CD4-positive, alpha-beta T cell treated with Interleukin-15 for 1 hour (primary cell): Measurements from ENCODE around the gene FBLN7.
"Not testable (repeated sequence)": the region's sequence is repeated elsewhere in the genome, so short reads cannot be mapped to it uniquely, and the experiment has no call there.

Experiments used
- DNase-seq: peaks from one replicate; pipeline ENCODE4 v3.0.0-alpha.2; 2020

Gene FBLN7, protein sequence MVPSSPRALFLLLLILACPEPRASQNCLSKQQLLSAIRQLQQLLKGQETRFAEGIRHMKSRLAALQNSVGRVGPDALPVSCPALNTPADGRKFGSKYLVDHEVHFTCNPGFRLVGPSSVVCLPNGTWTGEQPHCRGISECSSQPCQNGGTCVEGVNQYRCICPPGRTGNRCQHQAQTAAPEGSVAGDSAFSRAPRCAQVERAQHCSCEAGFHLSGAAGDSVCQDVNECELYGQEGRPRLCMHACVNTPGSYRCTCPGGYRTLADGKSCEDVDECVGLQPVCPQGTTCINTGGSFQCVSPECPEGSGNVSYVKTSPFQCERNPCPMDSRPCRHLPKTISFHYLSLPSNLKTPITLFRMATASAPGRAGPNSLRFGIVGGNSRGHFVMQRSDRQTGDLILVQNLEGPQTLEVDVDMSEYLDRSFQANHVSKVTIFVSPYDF

DNA sequence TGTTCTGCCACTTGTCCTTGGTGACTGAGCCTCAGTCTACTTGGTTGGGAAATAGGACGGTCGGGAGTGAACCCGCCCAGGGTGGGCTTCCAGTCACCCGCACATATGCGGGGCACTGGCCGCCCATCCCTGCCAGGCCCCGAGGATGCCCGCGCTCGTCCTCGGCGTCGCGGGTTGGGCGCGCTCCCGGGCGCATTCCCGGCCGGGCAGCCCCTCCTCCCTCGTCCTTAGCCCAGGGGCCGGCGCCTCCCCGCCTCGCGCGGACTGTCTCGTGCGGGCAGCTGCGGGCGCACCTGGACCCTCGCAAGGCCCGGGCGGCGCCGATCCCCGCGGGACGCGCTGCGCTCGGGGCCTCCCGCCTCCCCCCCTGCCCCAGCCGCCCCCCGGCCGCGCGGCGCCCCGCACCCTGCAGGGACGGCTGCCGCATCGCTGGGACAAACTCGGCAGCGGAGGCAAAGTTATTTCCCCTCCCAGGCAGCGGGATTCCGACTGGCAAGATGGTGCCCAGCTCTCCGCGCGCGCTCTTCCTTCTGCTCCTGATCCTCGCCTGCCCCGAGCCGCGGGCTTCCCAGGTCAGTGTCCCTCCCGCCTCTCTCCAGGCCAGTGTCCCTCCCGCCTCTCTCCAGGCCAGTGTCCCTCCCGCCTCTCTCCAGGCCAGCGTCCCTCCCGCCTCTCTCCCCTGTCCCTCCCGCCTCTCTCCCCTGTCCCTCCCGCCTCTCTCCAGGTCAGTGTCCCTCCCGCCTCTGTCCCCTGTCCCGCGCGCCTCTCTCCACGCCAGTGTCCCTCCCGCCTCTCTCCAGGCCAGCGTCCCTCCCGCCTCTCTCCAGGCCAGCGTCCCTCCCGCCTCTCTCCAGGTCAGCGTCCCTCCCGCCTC, at the start of gene FBLN7:
Gene FBLN7 (plus strand): TSS at position 227 of the 874 bp plus-strand sequence. CDS start 271 bp downstream, at position 498.
- DNase-seq: no peak

DNA sequence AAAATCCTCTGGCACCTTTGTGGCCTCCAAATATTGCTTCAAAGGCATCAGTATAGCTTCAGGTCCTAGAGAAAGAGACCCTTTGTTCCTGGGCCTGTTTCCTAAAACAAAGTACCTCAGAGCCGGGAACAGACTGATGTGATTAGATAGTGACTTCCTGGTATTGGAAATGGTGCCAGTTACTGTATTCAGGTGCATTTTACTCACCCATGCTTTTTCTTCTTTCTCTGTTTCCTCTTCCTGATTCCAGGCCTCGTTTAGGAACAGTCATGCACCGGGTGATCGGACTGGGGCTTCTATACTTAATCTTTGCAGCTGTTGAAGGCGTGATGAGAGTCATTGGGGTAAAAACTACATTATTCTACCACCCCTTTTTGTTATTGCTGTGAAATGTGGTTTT, 48.8 kb upstream of the FBLN7 start:
- no peak for DNase-seq

DNA sequence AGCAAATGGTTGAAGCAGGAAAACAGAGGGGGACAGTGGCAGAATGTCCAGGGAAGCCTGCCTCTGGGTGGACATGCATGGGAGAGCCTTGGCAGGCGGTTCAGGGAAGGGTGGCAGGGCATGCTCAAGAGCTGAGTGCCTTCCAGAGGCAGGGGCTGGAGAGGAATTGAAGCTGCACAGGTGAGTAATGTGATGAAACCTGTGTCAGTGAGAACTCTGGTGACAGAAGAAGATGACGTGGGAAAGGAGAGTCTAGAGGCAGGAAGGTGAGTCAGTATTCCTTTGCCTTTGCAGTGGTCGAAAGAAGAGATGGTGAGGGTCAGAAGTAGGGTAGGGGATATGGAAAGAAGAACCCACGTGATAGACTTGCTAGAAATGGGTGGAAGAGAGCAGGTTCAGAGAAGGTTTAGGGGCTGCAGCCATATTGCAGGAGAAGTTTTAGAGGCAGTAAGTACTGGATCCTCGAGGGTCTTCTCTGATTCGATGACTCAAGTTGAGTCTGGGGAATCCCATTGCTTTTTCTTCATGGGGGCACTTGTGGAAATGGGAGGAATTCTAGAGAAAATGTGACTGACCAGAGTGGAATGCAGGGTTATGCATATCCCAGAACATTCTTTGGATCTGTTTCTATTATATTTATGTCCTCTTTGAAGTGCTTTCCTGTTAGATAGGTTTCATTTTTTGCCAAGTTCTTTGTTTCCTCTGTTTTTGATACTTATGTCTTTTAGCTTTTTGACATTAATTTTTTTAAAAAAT, 45.7 kb upstream of the FBLN7 start:
- DNase-seq: no peak

DNA sequence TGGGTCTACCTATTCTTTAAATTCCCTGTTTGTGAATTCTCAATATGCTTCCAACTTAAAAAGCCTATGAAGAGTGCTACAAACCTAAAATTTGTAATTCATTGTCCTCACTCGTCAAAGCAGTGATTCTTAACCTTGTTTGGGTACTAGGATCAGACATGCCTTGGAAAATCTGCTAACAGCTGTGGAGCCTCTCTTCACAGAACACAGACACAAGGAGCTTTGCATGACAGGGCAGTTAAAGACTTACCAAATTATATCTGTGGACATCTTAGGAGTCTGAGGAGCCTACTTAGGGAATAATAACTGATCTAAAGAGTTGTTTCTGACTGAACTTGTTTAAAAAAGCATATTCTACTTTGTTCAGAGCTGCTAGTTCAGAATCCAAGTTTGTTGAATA, 45.0 kb upstream of the FBLN7 start:
- no peak for DNase-seq

DNA sequence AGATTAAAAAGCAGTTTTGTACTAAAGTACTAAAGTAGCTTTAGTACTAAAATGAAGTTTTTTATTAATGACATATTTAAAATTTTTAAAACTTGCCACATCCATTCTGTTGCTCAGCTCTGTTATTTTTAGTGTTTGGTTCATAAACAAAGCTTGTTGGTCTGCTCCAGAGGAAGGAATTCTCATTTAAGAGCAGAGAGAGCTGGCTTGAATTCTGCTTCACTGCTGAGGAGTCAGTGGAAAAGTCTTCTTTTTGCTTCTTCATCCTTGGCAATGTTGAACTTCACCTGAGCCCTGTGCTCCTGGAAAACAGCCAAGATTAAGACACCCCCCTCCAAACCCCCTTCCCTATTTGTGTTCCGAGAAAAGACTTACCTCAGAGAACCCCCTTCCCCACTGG, 42.5 kb upstream of the FBLN7 start:
- no peak for DNase-seq

DNA sequence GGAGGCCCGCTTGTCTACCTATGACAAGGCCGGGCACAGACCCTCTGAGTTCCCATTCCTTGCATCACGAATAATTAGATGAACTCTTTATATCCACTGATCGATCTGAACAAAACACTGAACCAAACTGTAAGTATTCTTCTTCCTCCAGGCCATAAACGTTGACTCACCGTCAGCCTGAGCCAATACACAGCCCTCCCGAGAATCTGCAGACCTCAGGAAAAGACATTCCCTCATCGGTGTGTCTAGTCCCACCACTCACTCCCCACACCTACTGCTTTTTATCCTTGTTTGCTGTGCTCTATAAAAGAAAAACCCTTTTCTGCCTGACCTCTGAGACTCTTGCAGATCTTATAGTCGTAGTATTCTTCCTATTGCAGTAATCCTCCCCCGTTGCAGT, 42.1 kb upstream of the FBLN7 start:
- no peak for DNase-seq

DNA sequence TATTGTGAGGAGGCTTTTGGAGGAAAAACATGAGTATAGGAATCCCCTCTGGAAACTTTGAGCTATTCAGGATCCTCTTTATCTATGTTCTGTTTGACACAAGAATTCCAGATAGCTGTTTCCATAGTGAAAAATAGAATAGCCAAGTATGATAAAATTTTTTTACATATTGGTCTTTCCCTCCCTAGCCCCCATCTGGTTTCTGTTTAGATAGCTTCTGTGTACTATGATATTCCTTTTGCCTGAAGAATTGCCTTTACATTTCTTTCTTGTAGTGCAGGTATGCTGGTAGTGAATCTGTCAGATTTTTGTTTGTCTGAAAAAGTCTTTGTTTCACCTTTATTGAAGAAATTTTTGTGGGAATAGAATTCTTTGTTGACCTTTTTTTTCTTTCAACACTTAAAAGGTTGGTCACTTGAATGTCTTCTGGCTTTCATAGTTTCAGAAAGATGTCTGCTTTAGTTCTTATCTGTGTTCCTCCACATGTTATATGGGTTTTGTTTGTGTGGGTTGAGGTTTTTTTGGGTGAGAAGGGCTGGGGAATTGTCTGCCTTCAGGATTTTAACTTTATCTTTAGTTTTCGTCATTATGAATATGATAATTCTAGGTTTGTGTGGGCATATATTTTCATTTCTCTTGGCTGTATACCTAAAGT, 29.9 kb upstream of the FBLN7 start:
- no peak for DNase-seq

DNA sequence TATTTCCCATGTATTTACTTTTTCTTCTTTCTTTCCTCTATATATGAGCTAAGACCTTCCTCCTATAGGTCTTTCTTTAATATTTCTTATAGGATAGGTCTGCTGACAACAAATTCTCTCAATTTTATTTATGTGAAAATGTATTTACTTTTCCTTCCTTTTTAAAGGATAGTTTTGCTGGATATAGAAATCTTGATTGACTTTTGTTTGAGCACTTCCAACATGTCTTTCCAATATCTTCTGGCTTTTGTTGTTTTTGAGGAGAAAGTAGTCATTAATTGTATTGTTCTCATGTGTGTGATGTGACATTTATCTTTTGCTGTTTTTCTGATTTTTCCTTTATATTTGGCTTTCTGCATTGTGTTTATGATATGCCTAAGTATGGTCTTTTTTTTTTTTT, 28.9 kb upstream of the FBLN7 start:
- DNase-seq: no peak

DNA sequence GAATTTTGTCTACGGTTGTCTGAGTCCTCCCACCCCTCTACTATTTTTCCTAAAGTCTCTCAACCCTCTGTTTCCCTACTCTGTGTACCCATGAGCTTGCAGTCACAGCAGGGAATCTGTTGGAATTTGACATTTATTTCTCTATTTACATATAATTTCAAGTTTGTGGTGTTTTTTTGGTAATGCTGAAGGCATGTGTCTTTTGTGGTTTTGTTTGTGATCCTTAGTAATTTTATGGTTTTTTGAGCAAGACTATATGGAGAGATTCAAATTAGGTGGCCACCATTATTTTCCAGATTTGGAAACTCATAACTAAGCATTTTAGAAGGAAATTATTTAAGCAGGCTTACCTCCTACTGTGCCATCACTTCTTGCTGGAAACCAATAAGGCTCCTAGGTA, 27.2 kb upstream of the FBLN7 start:
- no peak for DNase-seq

DNA sequence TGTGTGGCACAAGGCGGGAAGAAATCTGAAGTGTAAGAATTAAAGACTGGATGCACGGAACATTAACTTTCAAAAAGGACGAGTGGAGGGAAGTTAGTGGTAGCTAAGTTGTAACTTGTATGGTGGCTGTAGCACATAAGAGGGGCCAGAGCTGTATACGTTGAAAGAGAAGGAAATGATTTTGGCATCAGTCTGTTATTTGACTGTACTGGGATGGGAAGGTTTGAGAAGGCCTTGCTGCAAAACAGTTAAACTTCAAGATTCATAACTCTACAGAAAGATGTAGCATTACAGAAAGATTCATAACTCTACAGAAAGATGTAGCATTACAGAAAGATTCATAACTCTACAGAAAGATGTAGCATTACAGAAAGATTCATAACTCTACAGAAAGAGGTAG, 24.8 kb upstream of the FBLN7 start:
- DNase-seq: not testable (repeated sequence)

DNA sequence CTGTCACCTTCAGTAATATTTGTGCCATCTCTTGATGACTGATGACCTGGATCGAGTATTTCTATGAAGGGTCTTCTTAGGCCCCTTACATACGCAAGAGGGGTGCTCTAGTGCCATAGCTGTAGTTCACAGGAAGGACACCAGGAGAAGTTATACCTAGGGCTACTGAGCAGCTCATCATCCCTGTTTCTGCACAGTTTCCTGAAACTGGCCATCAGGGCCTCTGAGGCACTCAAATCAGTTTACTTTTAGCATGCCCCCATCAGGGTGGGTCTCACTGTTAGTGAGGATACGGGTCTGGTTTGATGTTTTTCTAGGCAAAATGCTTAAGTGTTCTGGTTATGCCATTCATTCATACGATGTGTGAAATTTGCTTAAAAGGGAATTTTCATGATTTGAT, 20.0 kb upstream of the FBLN7 start:
- DNase-seq: no peak

DNA sequence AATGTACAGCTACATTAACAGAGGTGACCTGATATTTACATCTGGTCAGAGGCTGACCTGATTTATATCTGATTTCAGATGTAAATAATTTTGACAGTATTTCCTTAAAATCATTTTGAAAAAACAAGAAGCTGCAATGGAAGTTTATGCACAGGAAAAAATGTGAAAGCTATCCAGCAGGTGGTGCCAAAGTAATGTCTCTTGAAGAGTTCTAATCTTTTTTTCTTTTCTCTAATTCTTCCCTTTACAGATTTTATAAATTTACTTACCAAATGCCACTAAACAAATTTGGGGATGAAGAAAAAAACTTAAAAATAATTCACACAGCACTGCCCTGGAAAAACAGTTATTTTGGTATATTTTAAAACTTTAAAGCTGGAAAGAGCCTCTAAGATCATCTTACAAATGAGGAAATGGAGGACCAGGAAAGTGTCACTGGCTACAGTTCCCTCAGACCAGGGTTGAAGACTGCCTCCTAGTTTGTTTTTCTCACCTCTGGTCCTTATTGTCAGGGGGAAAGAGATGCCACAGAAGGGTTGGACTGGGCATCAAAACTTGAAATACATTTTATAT, 16.4 kb upstream of the FBLN7 start:
- no peak for DNase-seq

DNA sequence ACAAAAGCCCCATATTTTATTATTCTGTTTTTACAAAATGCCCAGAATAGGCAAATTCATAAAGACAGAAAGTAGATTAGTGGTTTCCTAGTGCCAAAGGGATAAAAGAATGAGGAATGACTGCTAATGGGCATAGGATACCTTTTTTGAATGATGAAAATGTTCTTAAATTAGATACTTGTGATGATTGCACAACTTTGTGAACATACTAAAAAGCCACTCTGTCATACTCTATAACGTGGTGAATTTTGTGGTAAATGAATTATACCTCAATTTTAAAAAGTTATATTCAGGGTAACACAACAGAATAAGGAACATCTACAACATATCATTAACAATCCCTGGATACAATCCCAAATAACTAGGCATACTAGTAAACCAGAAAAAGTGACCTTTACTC, 9.1 kb upstream of the FBLN7 start:
- DNase-seq: no peak

DNA sequence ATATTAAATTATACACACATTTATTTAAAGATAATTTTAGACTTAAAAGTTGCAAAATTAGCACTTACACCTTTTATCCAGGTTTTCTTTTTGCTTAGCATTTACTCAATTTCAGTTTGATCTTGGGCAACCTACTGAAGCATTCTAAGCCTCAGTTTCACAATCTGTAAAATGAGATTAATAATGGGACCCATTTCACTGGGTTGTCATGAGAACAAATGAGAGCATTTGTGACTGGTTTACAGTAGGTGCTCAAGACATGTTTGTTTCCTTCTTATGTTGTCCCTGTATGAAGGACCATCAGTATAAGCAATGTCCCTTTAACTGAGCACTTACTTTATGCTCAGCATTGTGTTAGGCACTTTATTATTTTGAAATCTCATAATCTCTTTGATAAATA, 4.8 kb upstream of the FBLN7 start:
- no peak for DNase-seq

DNA sequence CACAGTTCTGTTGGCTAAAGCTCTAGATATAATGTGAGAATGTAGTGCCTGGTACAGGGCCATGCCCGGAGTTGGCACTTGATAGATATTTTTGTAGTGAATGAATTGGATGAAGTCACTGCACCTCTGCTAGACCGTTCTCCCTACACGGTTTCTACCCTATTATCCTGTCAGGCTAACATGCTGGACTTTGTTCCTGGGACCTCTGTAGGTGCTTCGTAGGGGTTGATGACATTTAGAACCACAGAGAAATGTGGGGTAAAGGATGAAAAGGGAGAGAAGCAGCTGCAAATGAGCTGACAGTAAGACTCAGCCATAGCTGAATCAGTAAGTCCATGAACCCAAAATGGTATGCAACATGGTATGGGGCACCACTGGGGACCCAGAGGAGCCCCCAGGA, 4.1 kb upstream of the FBLN7 start:
- DNase-seq: no peak

DNA sequence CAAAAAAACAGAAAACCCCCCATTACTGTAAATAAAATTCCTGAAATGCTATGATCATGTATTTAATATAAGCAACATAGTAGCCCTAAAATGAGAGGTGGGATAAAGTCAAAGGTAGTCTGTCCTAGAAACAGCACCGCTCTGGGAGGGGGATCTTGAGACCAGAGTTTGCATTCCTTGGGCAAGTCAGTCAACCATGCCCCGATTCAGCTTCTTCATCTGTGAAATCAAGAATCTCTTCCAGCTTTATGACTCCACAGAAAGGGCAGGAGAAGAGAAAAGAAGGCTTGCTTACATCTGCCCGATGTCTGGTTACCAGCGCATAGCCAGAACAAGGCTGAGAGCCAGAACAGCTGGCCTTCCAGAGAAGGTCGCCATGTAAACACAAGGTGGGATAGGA, 2.1 kb upstream of the FBLN7 start:
- no peak for DNase-seq

DNA sequence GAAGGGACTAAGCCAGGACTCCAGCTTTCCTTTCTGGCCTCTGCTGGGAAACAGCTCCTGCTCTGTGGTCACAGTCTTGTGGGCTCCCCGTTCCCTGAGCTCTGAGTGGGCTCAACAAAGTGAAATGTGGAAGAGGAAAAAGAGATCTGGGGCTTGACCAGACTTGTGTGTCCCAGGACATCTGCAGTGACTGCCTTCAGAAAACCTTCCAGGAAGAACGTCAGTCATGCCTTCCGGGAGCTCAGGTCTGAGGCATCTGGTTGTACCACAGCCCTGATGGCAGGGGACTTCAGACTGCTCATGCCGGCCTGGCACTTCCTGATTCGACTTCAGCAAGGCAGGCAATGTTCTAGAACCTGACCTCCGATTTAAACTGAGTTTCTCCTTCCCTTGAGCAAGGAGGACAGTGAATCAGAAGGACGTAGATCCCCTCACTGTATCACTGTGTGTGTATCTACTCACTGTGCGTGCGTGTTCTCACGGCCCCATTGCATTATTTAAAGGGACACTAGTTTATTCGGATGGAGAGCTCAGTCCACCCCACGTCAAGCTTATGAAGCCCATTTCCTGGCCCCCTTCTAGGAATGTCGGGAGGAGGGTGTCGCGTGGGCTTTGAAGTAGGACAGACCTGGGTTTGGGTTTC, 548 bp upstream of the FBLN7 start:
- peak; percentile 26 for DNase-seq

DNA sequence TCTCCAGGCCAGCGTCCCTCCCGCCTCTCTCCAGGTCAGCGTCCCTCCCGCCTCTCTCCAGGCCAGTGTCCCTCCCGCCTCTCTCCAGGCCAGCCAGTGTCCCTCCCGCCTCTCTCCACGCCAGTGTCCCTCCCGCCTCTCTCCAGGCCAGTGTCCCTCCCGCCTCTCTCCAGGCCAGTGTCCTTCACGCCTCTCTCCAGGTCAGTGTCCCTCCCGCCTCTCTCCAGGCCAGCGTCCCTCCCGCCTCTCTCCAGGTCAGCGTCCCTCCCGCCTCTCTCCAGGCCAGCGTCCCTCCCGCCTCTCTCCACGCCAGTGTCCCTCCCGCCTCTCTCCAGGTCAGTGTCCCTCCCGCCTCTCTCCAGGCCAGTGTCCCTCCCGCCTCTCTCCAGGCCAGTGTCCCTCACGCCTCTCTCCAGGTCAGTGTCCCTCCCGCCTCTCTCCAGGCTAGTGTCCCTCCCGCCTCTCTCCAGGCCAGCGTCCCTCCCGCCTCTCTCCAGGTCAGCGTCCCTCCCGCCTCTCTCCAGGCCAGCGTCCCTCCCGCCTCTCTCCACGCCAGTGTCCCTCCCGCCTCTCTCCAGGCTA, 939 bp downstream of the FBLN7 start:
- DNase-seq: not testable (repeated sequence)

DNA sequence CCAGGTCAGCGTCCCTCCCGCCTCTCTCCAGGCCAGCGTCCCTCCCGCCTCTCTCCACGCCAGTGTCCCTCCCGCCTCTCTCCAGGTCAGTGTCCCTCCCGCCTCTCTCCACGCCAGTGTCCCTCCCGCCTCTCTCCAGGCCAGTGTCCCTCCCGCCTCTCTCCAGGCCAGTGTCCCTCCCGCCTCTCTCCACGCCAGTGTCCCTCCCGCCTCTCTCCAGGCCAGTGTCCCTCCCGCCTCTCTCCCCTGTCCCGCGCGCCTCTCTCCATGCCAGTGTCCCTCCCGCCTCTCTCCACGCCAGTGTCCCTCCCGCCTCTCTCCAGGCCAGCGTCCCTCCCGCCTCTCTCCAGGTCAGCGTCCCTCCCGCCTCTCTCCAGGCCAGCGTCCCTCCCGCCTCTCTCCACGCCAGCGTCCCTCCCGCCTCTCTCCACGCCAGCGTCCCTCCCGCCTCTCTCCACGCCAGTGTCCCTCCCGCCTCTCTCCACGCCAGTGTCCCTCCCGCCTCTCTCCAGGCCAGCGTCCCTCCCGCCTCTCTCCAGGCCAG, 1.5 kb downstream of the FBLN7 start:
- DNase-seq: not testable (repeated sequence)

DNA sequence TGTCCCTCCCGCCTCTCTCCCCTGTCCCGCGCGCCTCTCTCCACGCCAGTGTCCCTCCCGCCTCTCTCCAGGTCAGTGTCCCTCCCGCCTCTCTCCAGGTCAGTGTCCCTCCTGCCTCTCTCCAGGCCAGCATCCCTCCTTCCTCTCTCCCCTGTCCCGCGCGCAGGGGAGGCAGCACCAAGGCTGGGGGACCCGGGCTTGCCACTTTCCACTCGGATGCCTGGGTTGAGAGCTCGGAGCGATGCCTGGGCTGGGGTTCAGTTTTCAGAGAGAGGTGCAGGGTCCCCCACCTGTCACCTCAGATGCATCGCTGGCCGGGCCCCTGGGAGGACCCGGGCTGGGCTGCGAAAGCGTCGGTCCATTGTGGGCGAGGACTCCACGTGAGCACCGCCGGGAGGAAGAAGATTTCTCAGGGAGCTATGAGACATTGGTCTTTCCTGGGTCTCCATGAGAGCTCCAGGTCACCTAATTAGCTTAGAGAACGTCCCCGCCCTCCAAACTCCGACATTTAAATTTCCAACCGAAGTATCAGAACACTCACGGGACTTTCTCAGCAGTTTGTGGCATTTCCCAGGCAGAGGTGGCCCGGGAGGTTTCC, 2.1 kb downstream of the FBLN7 start:
- no peak for DNase-seq
